Activated CD8-positive, alpha-beta T cell treated with anti-CD3 and anti-CD28 coated beads for 36 hours (primary cell): ENCODE measurements around the gene TUBGCP3. TPM values are rescaled to one million over a fixed set of nuclear protein-coding genes. Genes with fewer than 3 reads are reported as not detected.

Experiments used
- ATAC-seq: fragments of 200-7000 bp; cut with Tn5 transposase; one replicate; pipeline ENCODE4 v1.10.0; 2021; ENCODE audit warnings: mild to moderate bottlenecking, moderate library complexity
- CTCF ChIA-PET: fragments of 350-600 bp; sonication (Branson Sonifier 250); formaldehyde crosslinking; loops from one replicate; lab custom pipeline; 2021; ENCODE audit warnings: antibody characterized with exemption; lab: Charles Lee
- POLR2A ChIA-PET: fragments of 350-600 bp; sonication (Branson Sonifier 250); formaldehyde crosslinking; loops from one replicate; lab custom pipeline; 2021; ENCODE audit warnings: antibody characterized with exemption; lab: Charles Lee
- DNase-seq: peaks from one replicate; pipeline ENCODE4 v3.0.0-alpha.2; 2020
- H3K27ac Mint-ChIP-seq: one replicate; pipeline ENCODE4 v1.8.0; 2021; ENCODE audit warnings: mild to moderate bottlenecking, mixed read lengths
- H3K27me3 Mint-ChIP-seq: one replicate; pipeline ENCODE4 v1.8.0; 2021; ENCODE audit warnings: mixed read lengths
- H3K36me3 Mint-ChIP-seq: one replicate; pipeline ENCODE4 v1.8.0; 2021; ENCODE audit warnings: low read depth, mixed read lengths
- H3K4me1 Mint-ChIP-seq: one replicate; pipeline ENCODE4 v1.8.0; 2021; ENCODE audit warnings: low read depth, mixed read lengths
- H3K4me3 Mint-ChIP-seq: one replicate; pipeline ENCODE4 v1.8.0; 2021; ENCODE audit warnings: mild to moderate bottlenecking, moderate library complexity, mixed read lengths
- H3K9me3 Mint-ChIP-seq: one replicate; pipeline ENCODE4 v1.8.0; 2021; ENCODE audit warnings: mixed read lengths
- intact Hi-C: fragments of 100-400 bp; cut with micrococcal nuclease; formaldehyde crosslinking; loops from one replicate; pipeline ENCODE4 v1.10.0; 2022
- total RNA-seq, 2 experiments: library from RNA; stranded (reverse); gene quantifications; one replicate each; pipeline ENCODE4 v1.2.3, GENCODE V29; 2021
- TF ChIP-seq, protein P1 (sequence below): fragments of 200-600 bp; IDR thresholded peaks from one replicate; pipeline ENCODE4 v1.8.0; 2022; ENCODE audit warnings: antibody characterized with exemption, mild to moderate bottlenecking

Gene TUBGCP3
- total RNA-seq, 2 experiments from 2014 or later, result 51.6 to 57.1 TPM

DNA sequence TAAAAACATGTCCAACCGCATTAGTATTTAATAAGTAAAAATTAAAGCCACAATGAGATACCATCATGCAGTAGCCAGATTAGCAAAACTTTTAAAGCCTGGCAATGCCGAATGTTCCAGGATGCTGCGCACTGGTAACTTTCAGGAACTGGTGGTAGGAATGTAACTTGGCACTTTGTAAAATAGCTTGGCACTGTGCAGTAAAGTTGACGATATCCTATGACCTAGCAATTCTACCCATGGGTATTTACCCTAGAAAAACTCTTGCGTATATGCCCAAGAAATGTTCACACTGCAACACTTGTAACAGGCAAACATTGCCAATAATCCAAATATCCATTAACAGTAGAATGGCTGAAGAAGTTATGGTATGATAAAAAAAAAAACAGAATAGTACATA is 114.1 kb downstream of the TUBGCP3 start:
- Mint-ChIP-seq H3K36me3 (peaks cover 5% of the 10 kb centered on the region), H3K27ac (no peak overlapping the region), H3K27me3 (no peaks in the 10 kb centered on the region), H3K4me3 (no peak overlapping the region), H3K9me3 (peaks cover 5% of the 10 kb centered on the region), H3K4me1 (no peaks in the 10 kb centered on the region)
- POLR2A ChIA-PET, result no interaction called here
- CTCF ChIA-PET, result no interaction called here
- intact Hi-C loops, result no loop called here
- no peak for DNase-seq
- no peak for ATAC-seq
- TF ChIP-seq, protein P1, sequence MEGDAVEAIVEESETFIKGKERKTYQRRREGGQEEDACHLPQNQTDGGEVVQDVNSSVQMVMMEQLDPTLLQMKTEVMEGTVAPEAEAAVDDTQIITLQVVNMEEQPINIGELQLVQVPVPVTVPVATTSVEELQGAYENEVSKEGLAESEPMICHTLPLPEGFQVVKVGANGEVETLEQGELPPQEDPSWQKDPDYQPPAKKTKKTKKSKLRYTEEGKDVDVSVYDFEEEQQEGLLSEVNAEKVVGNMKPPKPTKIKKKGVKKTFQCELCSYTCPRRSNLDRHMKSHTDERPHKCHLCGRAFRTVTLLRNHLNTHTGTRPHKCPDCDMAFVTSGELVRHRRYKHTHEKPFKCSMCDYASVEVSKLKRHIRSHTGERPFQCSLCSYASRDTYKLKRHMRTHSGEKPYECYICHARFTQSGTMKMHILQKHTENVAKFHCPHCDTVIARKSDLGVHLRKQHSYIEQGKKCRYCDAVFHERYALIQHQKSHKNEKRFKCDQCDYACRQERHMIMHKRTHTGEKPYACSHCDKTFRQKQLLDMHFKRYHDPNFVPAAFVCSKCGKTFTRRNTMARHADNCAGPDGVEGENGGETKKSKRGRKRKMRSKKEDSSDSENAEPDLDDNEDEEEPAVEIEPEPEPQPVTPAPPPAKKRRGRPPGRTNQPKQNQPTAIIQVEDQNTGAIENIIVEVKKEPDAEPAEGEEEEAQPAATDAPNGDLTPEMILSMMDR, result no peak

DNA sequence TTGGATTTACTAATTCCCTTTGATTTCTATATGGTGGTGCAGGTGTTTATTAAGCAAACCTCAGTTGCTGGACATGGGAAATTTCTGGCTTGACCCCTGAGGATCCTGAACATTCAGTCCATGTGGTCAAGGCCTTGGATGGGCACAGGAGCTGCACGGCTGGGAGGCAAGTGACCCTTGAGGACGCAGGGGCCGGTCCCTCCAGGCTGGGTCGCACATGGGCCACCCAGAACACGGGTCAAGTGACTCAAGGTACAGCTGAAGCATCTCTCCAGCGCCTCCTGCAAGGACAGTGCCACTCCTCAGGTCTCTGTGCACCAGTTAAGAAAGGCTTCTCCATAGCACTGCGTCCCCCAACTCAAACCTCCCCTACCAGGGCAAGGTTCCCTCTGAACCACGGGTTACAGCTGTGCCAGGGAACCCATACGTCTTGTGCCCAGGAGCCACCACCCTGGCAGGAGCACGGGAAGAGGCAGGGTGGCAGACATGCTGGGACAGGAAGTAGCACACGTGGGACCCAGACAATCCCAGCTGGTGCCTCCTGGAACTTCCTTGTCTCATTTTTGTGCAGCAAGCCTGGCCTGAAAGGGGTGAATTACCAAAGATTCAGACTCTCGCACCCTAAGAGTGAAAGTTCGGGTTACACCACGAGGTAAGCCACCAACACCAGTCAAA is 118.7 kb downstream of the TUBGCP3 start:
- no peak overlapping the region for H3K27ac Mint-ChIP-seq
- ChIA-PET CTCF (no interaction called here), POLR2A (no interaction called here)
- peaks cover 4% of the 10 kb centered on the region for H3K36me3 Mint-ChIP-seq
- intact Hi-C loops, result no loop called here
- H3K27me3 Mint-ChIP-seq, result no peaks in the 10 kb centered on the region
- H3K9me3 Mint-ChIP-seq, result peaks cover 5% of the 10 kb centered on the region
- no peaks in the 10 kb centered on the region for H3K4me1 Mint-ChIP-seq
- DNase-seq, result no peak
- ATAC-seq, result no peak
- H3K4me3 Mint-ChIP-seq, result no peak overlapping the region
- TF ChIP-seq, protein P1, result no peak

DNA sequence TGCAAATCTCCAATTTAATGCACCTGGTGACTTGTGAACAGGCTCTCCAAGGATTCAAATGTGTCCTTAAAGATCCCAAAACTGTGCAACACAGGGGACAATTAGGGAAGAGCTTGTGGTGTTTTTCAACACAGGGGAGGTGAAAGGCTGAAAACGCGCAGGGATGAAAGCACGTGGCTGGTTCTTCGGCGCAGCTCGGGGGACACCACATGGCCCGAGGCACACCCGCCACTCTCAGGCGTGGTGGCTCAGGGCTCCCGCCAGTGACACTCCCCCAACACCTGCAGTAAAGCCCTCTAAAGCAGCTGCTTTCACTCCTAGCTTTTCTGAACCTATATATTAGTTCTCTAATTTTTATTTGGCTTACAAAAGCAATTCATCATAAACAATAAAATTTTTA is 119.9 kb downstream of the TUBGCP3 start:
- intact Hi-C loops, result no loop called here
- peaks cover 5% of the 10 kb centered on the region for H3K9me3 Mint-ChIP-seq

DNA sequence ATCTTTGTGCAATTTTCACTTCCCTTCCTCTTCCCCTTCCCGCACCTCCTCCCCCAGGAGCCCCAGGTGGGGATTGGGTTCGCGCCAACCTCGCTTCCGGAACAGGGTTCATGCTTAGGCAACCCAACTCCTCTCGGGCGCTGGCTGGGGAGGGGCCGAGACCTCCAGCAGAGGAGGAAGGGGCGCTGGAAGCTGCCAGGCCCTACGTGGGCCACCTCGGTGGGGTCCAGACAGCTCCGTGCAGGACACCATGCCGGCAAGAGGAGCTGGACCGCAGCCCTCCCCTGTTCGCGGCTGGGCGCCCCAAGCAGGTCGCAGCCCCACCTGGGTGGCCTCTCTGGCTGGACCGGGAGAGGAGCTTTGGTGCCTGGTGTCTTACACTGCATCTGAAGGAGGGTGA is 120.7 kb downstream of the TUBGCP3 start:
- intact Hi-C loops, result no loop called here
- ChIA-PET POLR2A (no interaction called here), CTCF (no interaction called here)
- TF ChIP-seq, protein P1, result no peak
- DNase-seq, result no peak
- Mint-ChIP-seq H3K4me3 (no peak overlapping the region), H3K36me3 (peaks cover under 1% of the 10 kb centered on the region), H3K27me3 (peaks cover under 1% of the 10 kb centered on the region), H3K27ac (no peak overlapping the region), H3K9me3 (peaks cover 5% of the 10 kb centered on the region), H3K4me1 (no peaks in the 10 kb centered on the region)
- no peak for ATAC-seq

More for the DNA sequence above, 119.9 kb downstream of the TUBGCP3 start:
- no peak overlapping the region for H3K27ac Mint-ChIP-seq
- TF ChIP-seq, protein P1, result no peak
- ChIA-PET CTCF (no interaction called here), POLR2A (no interaction called here)
- H3K36me3 Mint-ChIP-seq, result peaks cover 4% of the 10 kb centered on the region
- no peaks in the 10 kb centered on the region for H3K27me3 Mint-ChIP-seq
- no peak overlapping the region for H3K4me3 Mint-ChIP-seq
- no peaks in the 10 kb centered on the region for H3K4me1 Mint-ChIP-seq
- ATAC-seq (no peak), DNase-seq (no peak)

DNA sequence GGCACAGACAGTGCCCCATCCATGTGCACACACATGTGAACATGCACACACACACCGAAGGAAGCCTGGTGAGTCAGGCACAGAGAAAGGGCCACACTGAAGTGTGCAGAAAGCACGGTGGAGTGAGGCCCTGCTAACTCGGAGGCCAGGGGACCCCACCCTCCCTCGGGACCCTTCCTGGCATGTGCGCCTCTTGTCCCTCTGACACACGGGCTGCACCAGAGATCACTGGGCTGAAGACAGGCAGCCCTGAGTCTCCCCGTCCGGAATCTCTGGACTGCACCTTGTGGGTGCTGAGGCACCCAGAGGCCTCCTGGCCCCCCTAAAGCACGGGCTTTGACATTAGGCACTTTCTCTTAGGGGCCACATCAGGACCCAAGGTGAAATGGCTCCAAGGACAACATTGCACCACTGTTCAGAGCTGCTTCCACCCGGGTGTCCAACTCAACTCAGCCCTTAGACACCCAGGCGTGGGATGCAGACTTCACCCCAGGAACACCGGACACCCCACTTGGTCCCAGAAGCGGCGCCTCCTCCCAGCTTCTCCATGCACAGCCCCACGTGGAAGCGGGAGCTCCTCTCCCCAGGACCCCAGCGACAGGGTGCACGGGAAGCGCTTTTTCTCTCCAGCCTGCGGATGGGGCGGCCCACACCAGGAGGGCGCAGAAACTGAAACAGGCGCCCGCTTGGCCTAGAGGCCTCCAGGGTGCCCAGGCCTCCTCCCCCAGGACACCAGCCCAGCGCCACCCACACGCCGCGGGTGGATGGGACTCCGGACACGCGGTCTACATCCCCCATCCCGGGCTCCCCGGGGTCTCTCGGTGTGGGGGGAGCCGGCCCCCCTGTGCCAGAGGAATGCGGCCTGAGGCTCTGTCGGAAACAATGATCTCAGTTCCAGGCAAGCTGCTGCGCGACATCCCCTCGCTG is 121.6 kb downstream of the TUBGCP3 start:
- Mint-ChIP-seq H3K36me3 (peaks cover 6% of the 10 kb centered on the region), H3K4me3 (no peak overlapping the region), H3K27ac (no peak overlapping the region), H3K27me3 (peaks cover 4% of the 10 kb centered on the region), H3K4me1 (no peaks in the 10 kb centered on the region), H3K9me3 (peaks cover 8% of the 10 kb centered on the region)
- ATAC-seq (no peak), DNase-seq (no peak)
- POLR2A ChIA-PET, result no interaction called here
- CTCF ChIA-PET, result no interaction called here
- TF ChIP-seq, protein P1, result no peak
- intact Hi-C loops, result no loop called here
